SK-N-SH (cell line): ENCODE measurements around the gene MRTFB. TPM values are rescaled to one million over a fixed set of nuclear protein-coding genes. Genes with fewer than 3 reads are reported as not detected.
A peak's percentile ranks its signal among the peaks of the same experiment; 100 is the strongest.
"Not testable (repeated sequence)": the region's sequence is repeated elsewhere in the genome, so short reads cannot be mapped to it uniquely, and the experiment has no call there.

Source experiments
- CTCF ChIA-PET: fragments of 300-600, 350-600 bp; formaldehyde crosslinking; extraction: SDS; loops from one replicate; lab custom pipeline; 2021; lab: Yijun Ruan, JAX
- POLR2A ChIA-PET: fragments of 350-600 bp; sonication (Branson Sonifier 250); formaldehyde crosslinking; extraction: SDS; loops from one replicate; lab custom pipeline; 2020; ENCODE audit warnings: antibody characterized with exemption, inconsistent platforms; lab: Yijun Ruan, JAX
- DNase-seq: peaks from one replicate; pipeline ENCODE4 v3.0.0; 2012
- H2AFZ ChIP-seq: fragments of 200-600 bp; sonication (generic); 2 replicates; pipeline ENCODE4 v1.8.1; 2016; ENCODE audit warnings: antibody characterized with exemption, mild to moderate bottlenecking, low read depth
- H3F3A ChIP-seq: fragments of 200-600 bp; sonication (generic); replicated peaks from 2 replicates; pipeline ENCODE3; 2016; ENCODE audit warnings: antibody characterized with exemption, mild to moderate bottlenecking; ENCODE audit not compliant: insufficient read depth
- H3K27ac ChIP-seq, 2 experiments: fragments of 200-500 bp in 1 of 2; fragments of 200-600 bp in 1 of 2; sonication (Bioruptor generic) in 1 of 2; sonication (generic), shearing (Covaris generic) in 1 of 2; 2 replicates each; pipeline versions ENCODE4 v1.5.1 to v1.6.1; 2014 to 2016; ENCODE audit warnings: low read depth in 2 of 2, inconsistent platforms in 1 of 2, low read length in 1 of 2, mild to moderate bottlenecking in 1 of 2, mixed read lengths in 1 of 2
- H3K27me3 ChIP-seq: fragments of 200-600 bp; sonication (generic), shearing (Covaris generic); 2 replicates; pipeline ENCODE4 v1.6.1; 2016; ENCODE audit warnings: mixed run types; ENCODE audit not compliant: insufficient read depth
- H3K36me3 ChIP-seq, 2 experiments: fragments of 200-500 bp in 1 of 2; fragments of 200-600 bp in 1 of 2; sonication (Bioruptor generic) in 1 of 2; sonication (generic) in 1 of 2; replicated peaks in 1 of 2; 2 replicates each; pipeline versions ENCODE3 to v1.5.1; 2014 to 2016; ENCODE audit warnings: low read length in 1 of 2, mild to moderate bottlenecking in 1 of 2; ENCODE audit not compliant: insufficient read depth in 2 of 2, control insufficient read depth in 1 of 2
- H3K4me1 ChIP-seq, 2 experiments: fragments of 200-500 bp in 1 of 2; fragments of 200-600 bp in 1 of 2; sonication (Bioruptor generic) in 1 of 2; sonication (generic), shearing (Covaris generic) in 1 of 2; 2 replicates each; pipeline versions ENCODE4 v1.5.1 to v1.6.1; 2014 to 2016; ENCODE audit warnings: low read depth in 1 of 2, low read length in 1 of 2, mixed run types in 1 of 2; ENCODE audit not compliant: insufficient read depth in 2 of 2, control insufficient read depth in 1 of 2
- H3K4me2 ChIP-seq: fragments of 200-600 bp; sonication (generic), shearing (Covaris generic); 2 replicates; pipeline ENCODE4 v1.6.1; 2017; ENCODE audit warnings: mixed run types
- H3K4me3 ChIP-seq, 2 experiments: fragments of 200-500 bp in 1 of 2; fragments of 200-600 bp in 1 of 2; sonication (Bioruptor generic) in 1 of 2; sonication (generic), shearing (Covaris generic) in 1 of 2; 2 replicates each; pipeline versions ENCODE4 v1.5.1 to v1.8.1; 2014 to 2016; ENCODE audit warnings: low read depth in 2 of 2, inconsistent platforms in 1 of 2, low read length in 1 of 2, mild to moderate bottlenecking in 1 of 2, mixed read lengths in 1 of 2, moderate library complexity in 1 of 2
- H3K79me2 ChIP-seq: fragments of 200-600 bp; sonication (generic); 2 replicates; pipeline ENCODE4 v1.8.1; 2017; ENCODE audit warnings: mild to moderate bottlenecking; ENCODE audit not compliant: insufficient read depth
- H3K9ac ChIP-seq: fragments of 200-600 bp; sonication (generic); 2 replicates; pipeline ENCODE4 v1.6.1; 2017; ENCODE audit warnings: mixed run types
- H3K9me2 ChIP-seq: fragments of 200-600 bp; sonication (generic); 2 replicates; pipeline ENCODE4 v1.6.1; 2017; ENCODE audit warnings: mixed run types
- H3K9me3 ChIP-seq: fragments of 200-600 bp; sonication (generic); 2 replicates; pipeline ENCODE4 v1.6.1; 2017; ENCODE audit warnings: mixed run types, mild to moderate bottlenecking, moderate library complexity
- H4K20me1 ChIP-seq: fragments of 200-600 bp; sonication (generic); 2 replicates; pipeline ENCODE4 v1.6.1; 2017; ENCODE audit warnings: mild to moderate bottlenecking, mixed run types; ENCODE audit not compliant: insufficient read depth
- CHD2 ChIP-seq: fragments of 150-350 bp; IDR thresholded peaks from 2 replicates; pipeline ENCODE4 v1.6.1; 2018; ENCODE audit warnings: low read length; ENCODE audit not compliant: partially characterized antibody
- NRF1 ChIP-seq: IDR thresholded peaks from 2 replicates; pipeline ENCODE4 v1.6.1; 2012; ENCODE audit warnings: low read depth, mild to moderate bottlenecking, low read length
- POLR2AphosphoS5 ChIP-seq: IDR thresholded peaks from 2 replicates; pipeline ENCODE4 v1.6.1; 2012; ENCODE audit warnings: low read depth, low read length
- RFX5 ChIP-seq: IDR thresholded peaks from 2 replicates; pipeline ENCODE4 v1.6.1; 2012; ENCODE audit warnings: mild to moderate bottlenecking, improper control_type of control experiment, low read length
- TAF1 ChIP-seq: IDR thresholded peaks from 2 replicates; pipeline ENCODE4 v1.6.1; 2012; ENCODE audit warnings: low read depth, mild to moderate bottlenecking, low read length, moderate library complexity, borderline replicate concordance
- USF1 ChIP-seq: IDR thresholded peaks from 2 replicates; pipeline ENCODE4 v1.4.0; 2012; ENCODE audit warnings: low read depth, borderline replicate concordance
- YY1 ChIP-seq: IDR thresholded peaks from 2 replicates; pipeline ENCODE4 v1.4.0; 2012; ENCODE audit warnings: low read depth, mild to moderate bottlenecking
- ZBTB33 ChIP-seq: IDR thresholded peaks from 2 replicates; pipeline ENCODE4 v1.4.0; 2012; ENCODE audit warnings: low read depth, borderline replicate concordance
- WGBS: methylation state at CpG from one replicate; pipeline ENCODE4 v1.1.6; 2017; ENCODE audit warnings: low lambda C conversion rate; 5-methylcytosine and 5-hydroxymethylcytosine counted together
- polyA plus RNA-seq, 3 experiments: library from polyadenylated mRNA; depleted of rRNA; stranded (reverse); fragments of >200 nt; gene quantifications; 2 replicates each; pipeline ENCODE4 v1.2.3, GENCODE V29; 2012

The MRTFB gene
- 3.3 and 4.6 TPM in 2 replicates for polyA plus RNA-seq (2012; rRNA removed)
- polyA plus RNA-seq (2012; cell fraction: cytosol; rRNA removed): 4.1 and 4.5 TPM in 2 replicates
- 13.6 and 18.2 TPM in 2 replicates for polyA plus RNA-seq (2012; cell fraction: nucleus; rRNA removed)

GRCh38 chr16:14070877-14071575, at the start of gene MRTFB:
Gene MRTFB, plus strand, starts transcription at chr16:14071319. Its CDS starts 69,288 bp downstream, at chr16:14140607.
- H2AFZ ChIP-seq: peak within 1 kb of the TSS; percentile 95
- peak within 1 kb of the TSS; percentile 13 to 88; a peak in 3 of 4 replicates for H3K27ac ChIP-seq
- H3K27me3 ChIP-seq: no peaks in the 10 kb centered on the region
- peak within 1 kb of the TSS; percentile 78 to 82 for H3K4me3 ChIP-seq
- CTCF ChIA-PET: interaction anchor here (1.0 to 1.5 kb wide), 2 partner anchors 147 kb away, joined by 3 read pairs; no protein-coding TSS in a partner anchor
- DNase-seq: peak; percentile 96
- no peaks in the 10 kb centered on the region for H4K20me1 ChIP-seq
- peak within 1 kb of the TSS; percentile 92 for H3K4me2 ChIP-seq
- H3K9ac ChIP-seq: peak within 1 kb of the TSS; percentile 89
- peaks cover 0 to 7% of the 10 kb centered on the region in 2 experiments; a peak in 2 of 4 replicates for H3K4me1 ChIP-seq
- H3K36me3 ChIP-seq: no peaks in the 10 kb centered on the region
- no peaks in the 10 kb centered on the region for H3F3A ChIP-seq
- WGBS: under 1% methylated on average over 19 of the region's 86 CpGs
- peaks cover 30% of the 10 kb centered on the region for H3K79me2 ChIP-seq
- TF ChIP-seq CHD2: peak; percentile 98
- TF ChIP-seq NRF1: peak; percentile 91
- TF ChIP-seq RFX5: no peak
- peak; percentile 33; the same call in 1 of the 2 replicates for TF ChIP-seq TAF1
- TF ChIP-seq ZBTB33: peak; percentile 95
- 0 out of 2 replicates have a peak, but pooled peaks have one; percentile 33 for TF ChIP-seq POLR2AphosphoS5
- TF ChIP-seq USF1: no peak
- TF ChIP-seq YY1: peak; percentile 71; the same call in 1 of the 2 replicates
- H3K9me2 ChIP-seq: no peaks in the 10 kb centered on the region
- POLR2A ChIA-PET: no interaction called here
- no peaks in the 10 kb centered on the region for H3K9me3 ChIP-seq

GRCh38 chr16:14023526-14023925, 47.6 kb upstream of the MRTFB start:
- CTCF ChIA-PET, H3K4me2 ChIP-seq, H3K9ac ChIP-seq, POLR2A ChIA-PET, H3K4me3 ChIP-seq, H3K27ac ChIP-seq, H4K20me1 ChIP-seq, H3K27me3 ChIP-seq, H2AFZ ChIP-seq, H3K36me3 ChIP-seq, H3K4me1 ChIP-seq, H3K79me2 ChIP-seq, DNase-seq, H3F3A ChIP-seq, H3K9me2 ChIP-seq, H3K9me3 ChIP-seq: not testable (repeated sequence)
- 85% methylated on average over 4 of the region's 4 CpGs for WGBS
